Activated effector memory CD4-positive, alpha-beta T cell treated with Interleukin-2 at 50 U/mL for 16 hours (primary cell): ENCODE measurements around the gene STK11.
A peak's percentile ranks its signal among the peaks of the same experiment; 100 is the strongest.

Source experiments
- DNase-seq: peaks from one replicate; pipeline ENCODE4 v3.0.0-alpha.2; 2020

Gene STK11, protein sequence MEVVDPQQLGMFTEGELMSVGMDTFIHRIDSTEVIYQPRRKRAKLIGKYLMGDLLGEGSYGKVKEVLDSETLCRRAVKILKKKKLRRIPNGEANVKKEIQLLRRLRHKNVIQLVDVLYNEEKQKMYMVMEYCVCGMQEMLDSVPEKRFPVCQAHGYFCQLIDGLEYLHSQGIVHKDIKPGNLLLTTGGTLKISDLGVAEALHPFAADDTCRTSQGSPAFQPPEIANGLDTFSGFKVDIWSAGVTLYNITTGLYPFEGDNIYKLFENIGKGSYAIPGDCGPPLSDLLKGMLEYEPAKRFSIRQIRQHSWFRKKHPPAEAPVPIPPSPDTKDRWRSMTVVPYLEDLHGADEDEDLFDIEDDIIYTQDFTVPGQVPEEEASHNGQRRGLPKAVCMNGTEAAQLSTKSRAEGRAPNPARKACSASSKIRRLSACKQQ

DNA sequence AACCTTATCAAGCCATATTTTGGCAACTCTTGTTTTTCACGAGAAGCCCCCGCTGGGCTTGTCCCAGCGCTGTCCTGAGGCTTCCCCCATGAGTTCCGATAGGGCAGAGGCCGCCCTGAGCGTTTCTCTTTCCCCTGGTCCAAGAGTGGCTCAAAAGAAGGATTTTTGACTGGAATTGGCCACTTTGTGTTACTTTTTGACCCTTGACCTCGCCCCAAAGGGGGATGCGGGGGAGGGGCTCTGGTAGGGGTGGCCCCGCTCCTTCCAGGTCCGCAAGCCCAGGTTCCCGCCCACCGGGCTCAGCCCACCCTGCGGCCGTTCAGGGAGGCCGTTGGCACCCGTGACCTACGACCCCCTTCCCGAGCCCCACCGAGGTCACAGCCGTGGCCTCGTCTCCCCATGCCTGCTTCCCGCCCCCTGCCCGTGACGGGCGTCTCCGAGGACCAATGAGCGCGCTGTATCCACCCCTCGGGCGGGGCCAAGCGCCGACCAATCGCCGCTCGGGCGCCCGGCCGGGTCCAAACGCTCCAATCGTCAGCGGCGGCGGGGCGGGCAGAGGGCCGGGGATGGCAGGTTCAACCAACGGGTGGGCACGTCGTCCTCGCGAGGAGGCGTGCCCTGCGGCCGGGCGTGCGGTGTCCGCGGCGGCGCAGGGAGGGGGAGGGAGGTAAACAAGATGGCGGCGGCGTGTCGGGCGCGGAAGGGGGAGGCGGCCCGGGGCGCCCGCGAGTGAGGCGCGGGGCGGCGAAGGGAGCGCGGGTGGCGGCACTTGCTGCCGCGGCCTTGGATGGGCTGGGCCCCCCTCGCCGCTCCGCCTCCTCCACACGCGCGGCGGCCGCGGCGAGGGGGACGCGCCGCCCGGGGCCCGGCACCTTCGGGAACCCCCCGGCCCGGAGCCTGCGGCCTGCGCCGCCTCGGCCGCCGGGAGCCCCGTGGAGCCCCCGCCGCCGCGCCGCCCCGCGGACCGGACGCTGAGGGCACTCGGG, at the start of gene STK11:
TSS of gene STK11 (plus strand) at position 665 of the 986 bp plus-strand sequence. CDS start 1,136 bp downstream, outside the sequence.
- DNase-seq = peak; percentile 100

DNA sequence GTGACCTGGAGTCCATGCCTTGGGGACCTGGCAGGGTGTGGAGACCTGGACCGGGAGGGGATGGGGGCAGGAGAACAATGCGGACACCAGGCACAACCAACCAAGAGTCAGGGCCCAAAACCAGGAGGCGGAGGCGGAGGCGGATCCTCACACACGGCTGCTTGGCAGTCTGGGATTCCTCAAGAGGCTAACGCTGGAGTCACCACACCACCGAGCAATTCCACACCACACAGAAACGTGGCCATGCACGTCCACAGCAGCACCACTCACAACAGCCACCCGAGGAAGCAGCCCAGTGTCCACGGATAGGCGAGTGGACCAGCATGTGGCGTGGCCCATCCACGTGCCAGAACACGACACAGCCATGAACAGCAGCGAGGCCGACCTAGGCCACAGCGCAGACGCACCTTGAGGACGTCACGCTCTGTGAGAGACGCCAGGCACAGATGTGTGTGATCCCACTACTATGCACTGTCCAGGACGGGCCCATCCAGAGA, 49.2 kb upstream of the STK11 start:
- DNase-seq = no peak

DNA sequence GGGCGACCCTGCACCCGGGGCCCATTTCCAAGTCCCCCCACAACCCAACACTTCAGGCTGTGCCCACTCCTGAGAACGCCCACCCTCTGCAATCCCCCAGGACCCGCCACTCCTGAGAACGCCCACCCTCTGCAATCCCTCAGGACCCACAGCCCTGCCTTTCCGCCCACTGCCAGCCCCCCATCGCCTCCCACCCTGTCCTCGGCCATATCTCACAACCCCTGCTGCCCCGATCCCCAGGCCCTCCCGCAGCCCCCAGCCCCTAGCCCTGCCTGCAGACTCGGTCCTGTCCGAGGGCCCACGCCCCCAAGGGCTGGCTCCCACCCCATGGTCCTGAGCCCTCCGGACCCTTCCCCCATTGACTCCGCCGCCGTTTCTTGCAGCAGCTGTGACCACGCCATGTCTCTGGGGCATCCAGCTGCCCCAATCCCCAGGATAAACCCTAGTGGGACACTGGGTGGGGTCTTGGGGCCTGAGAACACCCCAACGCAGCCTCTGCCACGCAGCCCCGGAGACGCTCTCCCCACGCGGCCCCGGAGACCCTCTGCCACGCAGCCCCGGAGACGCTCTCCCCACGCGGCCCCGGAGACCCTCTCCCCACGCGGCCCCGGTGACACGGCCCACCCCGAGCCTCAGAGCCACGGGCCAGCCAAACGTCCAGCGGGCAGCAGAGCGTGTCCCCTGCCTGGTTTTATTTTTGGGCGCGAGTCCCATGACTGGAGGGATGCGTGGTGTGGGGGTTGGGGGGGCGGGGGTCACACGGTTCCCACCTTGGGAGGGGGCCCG, 48.6 kb upstream of the STK11 start:
- no peak for DNase-seq

DNA sequence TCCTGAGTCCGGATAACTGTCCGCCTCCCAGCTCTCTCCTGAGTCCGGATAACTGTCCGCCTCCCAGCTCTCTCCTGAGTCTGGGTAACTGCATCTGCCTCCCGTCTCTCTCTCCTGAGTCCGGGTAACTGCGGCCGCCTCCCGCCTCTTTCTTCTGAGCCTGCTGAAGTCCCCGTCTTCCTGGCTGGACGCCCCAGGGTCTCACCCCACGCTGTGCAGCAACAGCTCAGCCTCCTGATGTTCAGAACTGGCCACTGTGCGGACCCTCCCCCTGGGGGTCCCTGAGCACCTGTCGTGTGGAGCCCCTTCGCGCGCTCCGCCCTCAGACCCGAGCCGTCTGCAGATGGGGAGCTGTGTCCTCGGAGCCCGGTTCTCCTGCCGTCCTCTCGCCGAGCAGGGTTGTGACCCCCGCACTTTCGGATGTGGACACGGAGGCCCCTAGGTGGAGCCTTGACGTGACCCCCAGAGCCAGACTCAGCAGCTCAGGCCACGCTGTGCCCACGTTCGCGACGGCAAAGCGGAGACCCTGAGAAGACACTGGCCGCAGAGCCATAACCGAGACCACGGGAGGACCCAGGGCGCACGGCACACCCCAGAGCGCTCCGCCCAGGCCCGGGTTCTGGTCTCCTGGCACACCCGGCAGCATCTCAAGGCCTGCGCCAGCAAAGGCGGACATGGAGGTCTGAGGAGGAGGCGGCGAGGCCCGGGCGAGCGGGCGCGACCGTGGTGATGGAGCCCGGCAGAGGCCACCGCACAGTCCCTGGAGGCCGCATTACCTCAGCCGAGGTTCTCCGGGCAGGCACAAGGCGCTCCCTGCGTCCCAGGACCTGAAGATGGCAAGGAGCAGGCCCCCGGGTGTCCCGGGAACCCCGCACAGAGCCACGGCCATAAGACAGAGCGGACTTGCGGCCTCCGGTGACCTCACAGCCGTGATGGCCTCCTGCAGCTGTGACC, 47.4 kb upstream of the STK11 start:
- DNase-seq = no peak

DNA sequence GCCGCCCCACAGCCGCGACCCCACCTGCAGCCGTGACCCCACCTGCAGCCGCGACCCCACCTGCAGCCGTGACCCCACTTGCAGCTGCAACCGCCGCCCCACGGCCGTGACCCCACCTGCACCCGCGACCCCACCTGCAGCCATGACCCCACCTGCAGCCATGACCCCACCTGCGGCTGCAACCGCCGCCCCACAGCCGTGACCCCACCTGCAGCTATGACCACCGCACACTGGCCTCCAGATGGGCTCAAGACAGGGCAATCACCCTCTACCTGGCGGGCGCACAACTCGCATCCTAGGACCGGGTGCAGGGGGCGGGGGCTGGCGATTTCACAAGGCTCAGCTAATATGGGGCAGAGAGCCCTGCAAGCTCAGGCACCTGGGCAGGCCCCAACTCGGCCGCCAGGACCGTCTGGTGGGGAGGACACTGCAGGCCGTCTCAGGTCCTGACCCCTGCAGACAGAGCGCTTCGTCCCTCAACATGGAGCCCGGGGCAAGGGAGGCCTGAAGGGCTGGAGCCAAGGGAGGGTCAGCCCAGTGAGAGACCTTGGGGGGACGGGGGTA, 46.6 kb upstream of the STK11 start:
- DNase-seq = no peak

DNA sequence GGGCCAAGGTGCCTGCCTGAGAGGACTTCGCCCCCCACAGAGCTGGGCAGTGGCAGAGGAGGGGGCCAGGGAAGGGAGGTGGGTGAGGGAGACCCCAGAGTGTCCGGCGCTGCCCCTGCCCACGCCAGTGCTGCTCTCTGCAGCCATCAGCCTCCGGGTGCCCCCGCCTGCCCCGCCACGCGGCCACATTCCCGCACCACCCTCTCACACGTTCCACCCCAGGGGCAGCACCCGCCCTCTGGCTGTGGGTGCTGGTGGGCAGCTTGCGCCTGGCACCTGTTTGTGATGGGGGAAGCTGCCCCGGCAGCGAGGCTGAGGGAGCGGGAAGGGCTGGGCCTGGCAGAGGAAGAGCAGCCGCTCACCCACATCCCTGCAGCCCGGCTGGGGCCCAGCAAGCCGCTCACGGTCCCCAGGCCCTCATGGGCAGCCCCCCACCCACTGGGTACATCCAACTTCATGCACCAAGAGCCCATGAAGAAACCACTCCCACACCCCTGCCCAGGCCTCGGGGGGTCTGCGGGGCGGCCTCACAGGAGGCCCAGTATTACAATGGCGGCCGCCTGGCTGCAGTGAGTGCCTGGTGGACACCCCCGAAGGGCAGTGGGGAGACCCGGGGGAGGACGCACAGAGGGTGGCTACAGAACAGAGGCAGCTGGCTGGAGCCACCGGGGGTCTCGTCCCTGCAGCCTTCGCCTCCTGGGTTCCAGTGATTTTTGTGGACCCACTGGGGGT, 45.5 kb upstream of the STK11 start:
- DNase-seq = no peak

DNA sequence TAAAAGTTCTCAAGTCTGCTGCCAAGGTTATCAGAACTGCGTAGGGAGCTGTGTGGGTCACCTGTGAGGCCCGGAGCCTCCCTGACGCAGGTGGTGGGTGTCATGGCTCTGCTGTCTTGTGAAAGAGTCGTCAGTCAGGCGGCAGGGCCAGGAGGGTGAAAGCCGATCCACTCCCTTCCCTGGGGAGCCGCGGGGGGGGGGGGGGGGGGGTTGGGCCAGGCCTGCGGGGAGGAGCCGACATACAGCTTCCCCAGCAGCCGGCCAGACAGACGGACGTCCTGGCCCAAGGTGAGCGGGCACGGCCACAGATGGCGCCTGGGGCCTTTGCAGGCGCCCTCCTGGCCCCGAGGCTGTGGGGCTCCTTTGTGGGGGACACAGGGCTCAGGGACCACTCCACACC, 43.9 kb upstream of the STK11 start:
- DNase-seq = no peak

DNA sequence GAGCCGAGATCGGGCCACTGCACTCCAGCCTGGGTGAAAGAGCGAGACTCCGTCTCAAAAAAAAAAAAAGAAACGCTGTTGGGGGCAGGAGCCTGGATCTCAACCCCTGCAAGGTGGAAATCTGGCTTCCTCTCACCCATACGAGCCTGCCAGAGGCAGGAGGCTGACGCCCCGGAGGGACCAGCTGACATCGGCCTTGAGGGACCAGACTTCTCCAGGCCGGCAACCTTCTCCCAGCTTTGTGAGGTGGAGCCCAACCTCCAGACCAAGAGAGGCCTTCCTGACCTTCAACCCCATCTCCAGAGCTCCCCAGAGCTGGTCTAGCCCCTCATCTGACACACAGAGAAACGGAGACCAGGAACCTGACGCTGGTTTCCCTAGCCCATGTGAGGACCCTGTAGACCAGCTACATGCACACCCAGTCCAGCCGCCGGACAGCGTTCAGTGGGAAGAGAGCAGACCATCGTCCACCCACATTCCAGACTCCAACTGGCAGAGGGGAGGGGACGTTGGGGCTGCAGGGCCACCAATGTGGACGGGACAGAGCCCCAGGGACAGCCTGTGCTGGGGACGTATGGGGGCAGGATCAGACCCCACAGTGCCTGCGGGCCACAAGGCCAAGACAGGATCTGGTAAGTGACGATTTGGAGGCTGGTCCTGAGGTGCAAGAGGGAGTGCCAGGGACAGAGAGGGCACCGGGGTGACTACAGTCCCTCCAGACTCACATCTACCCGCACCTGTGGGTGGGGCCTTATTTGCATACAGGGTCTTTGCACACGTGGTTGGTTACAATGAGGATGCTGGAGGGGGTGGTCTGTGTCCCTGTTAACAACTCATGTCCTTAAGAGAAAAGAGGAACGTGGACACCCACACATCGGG, 42.9 kb upstream of the STK11 start:
- DNase-seq = no peak

DNA sequence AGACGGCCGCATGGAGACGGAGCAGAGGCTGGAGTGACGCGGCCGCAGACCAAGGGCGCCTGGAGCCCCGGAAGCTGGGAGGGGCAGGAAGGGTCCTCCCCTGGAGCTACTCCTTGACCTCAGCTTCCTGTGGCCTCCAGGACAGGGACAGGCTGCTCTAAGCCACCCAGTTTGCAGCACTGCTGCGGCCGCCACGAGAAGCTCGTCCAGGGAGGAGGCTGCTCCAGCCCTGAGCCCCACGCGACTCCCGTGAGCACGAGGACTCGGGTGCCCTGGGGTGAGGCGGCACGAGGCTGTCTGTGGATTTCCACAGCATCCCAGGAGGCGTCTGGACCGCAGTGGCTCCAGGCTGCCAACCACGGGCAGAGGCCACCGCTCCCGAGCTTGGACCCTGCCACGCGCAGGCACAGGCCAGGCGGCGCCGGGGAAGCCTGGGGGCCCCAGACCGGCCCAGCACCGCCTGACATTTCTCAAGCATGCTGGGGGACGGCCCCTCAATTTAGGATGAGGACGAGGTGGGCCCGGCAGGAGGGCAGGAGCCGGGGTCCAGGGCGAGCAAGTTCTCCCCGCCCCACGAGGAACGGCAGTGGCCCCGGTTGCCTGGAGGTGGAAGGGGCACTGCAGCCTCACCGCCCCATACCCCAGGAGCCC, 42.2 kb upstream of the STK11 start:
- no peak for DNase-seq

DNA sequence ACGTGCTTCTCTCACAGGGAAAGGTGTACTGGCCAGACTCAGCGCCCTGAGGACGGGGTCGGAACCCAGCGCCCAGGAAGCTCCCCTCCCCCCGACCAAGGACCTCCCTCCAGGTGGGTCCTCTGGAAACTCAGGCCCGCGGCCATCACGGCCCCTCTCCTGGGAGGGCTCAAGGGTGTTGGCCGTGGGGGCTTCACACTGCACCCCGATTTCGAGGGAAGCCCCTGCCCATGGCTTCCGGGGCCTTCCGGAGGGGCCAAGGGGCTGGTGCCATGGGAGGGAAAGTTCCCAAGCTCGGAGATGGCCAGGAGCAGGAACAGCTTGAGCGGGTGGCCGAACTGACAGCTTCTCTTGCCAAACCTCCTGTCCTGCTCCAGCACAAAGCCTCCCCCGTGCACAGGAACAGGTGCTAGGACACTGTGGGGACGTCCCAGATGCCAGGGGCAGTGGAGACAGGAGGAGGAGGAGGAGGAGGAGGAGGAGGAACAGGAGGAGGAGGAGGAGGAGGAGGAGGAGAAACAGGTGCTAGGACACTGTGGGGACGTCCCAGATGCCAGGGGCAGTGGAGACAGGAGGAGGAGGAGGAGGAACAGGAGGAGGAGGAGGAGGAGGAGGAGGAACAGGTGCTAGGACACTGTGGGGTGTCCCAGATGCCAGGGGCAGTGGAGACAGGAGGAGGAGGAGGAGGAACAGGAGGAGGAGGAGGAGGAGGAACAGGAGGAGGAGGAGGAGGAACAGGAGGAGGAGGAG, 41.5 kb upstream of the STK11 start:
- no peak for DNase-seq

DNA sequence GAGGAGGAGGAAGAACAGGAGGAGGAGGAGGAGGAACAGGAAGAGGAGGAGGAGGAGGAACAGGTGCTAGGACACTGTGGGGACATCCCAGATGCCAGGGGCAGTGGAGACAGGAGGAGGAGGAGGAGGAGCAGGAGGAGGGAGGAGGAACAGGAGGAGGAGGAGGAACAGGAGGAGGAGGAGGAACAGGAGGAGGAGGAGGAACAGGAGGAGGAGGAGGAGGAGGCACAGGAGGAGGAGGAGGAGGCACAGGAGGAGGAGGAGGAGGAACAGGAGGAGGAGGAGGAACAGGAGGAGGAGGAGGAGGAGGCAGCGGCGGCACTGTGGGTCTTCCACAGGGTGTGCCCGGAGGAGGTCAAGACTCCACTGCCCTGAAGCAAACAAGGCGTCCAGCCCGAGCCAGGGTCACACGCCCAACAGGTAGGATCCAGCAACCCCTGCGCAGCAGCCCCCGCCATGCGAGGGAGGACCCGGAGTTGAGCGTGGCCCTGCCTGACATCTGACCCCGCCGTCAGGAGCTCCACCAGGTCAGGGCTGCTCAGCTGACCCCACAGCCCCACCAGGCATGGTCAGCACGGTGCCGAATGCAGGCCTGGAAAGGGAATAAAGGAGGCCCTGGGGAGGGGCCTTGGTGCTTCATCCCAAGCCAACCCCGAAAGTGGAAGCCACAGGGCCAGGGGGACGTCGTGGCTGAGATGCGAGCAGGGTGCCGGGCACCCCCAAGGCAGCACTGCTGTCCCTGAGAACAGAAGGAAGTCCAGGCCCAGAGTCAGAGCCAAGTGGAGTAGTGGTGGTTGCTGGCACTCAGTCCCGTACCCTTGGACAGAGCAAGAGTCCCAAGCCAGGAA, 40.7 kb upstream of the STK11 start:
- no peak for DNase-seq

DNA sequence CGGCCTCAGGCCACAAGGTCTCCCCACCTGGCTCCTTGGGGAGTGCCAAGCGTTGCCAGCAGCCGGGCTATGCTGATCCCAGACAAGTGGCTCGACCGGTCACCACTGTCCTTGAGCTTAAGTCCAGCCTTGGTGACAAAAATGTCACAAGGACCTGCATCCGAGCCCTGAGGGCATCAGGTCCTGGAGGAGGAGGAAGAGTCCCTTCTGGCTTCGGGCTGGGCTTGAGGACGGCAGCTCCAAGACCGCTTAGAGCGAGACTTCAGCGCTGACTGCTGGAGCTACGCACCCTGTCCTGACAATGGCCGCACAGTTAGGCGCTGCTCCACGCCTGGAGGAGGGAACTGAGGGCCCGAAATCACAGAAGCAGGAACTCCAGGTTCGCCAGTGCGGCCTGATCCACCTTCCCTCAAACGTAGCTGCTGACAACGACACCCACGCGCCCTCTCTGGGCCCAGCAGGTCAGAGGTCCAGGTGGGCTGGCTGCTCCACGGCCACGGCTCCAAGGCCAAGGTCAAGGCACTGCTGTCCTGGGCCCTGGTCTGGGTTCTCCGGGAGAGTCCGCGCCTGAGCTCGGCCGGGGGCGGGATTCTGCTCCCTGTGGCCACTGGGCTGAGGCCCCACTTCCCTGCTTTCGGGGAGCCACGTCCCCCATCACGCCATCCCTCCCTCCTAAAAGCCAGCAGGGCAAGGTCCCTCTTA, 38.6 kb upstream of the STK11 start:
- DNase-seq = no peak

DNA sequence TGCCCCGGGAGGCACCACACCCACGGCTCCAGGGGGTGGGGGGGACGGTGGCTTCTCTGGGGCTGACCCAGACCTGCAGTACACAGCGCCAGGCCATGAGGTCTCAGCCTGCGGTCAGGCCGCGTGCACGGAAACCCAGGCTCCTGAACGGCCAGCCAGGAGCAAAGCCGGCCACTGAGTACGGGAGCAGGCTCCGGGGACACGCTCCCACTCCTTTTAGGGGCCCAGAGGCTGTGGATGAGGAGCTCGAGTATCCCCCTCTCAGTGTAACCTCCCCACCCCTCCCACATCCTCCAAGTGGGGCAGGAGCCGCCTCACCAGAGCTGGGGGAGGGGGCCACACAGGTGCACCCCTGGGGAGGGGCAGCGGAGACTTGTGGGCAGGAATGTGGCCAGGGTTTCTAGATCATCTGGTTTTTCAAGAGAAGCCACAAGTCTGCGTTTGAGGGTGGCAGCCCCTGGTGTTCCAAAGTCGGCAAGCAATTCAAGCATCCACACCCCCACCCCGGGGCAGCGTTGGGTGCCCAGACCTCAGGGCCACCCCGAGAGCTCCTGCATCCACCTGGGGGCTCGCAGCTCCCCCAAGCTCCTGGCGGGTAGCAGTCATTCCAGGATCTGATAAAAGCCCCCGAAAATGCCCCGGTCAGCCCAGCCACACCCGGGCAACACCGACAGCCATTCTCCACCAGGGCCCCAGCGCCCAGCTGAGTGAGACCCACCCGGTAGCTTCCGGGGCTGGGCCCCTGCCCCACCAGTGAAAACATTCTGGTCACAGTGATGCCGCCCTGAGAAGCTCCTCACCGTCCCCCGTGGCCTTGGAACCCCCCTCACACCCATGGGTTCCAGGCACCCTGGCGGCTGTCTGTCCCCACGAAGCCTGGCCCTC, 37.6 kb upstream of the STK11 start:
- DNase-seq = no peak

DNA sequence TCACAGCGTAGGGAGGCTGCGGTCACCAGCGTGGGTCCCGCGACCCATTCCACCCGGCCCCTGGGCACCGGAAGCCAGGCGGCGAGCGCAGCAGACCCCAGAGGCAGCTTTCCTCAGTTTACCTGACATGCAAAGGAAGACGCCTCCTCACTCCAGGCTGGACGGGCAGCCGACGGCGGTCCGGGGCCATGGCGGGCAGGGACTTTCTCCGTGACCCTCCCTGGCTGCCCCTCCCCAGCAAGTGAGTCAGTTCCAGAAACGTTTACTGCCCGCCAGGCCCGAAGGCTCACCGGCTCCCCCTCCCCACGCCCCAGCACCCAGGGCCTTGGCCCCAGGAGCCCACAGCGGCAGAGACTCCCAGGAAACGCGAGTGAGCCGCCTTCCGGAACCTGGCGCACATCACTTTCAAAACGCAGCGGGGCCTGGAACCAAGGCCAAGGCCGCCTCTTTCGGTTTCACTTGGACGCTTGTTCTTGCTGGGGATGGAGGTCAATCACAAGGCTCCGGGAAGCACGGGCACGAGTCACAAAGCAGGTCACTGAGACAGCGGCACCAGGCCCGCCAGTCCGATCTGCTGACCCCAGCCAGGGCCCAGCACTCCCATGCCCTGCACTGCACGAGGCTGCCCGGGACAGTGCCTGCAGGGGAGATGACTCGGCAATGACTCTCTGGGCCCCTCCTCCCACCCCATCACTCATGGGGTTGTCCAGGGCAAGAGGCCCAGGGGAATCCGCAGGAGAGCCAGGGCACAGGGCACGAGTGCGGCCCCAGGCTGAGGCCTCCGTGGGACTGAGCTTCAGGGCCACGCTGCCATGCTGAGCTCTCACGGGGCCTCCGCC, 36.8 kb upstream of the STK11 start:
- DNase-seq = no peak
